Measurements from ENCODE around the gene HSPA1B.

- TF ChIP-seq CTCF (IDR thresholded peaks at IDR 0.05; ENCODE audit: poor library complexity, severe bottlenecking) (no peak), RAD21 (conservative IDR thresholded peaks at IDR 0.05) (no peak), EZH2 (IDR thresholded peaks at IDR 0.05; ENCODE audit: borderline replicate concordance, insufficient read depth, low read length, poor library complexity, severe bottlenecking) (no peak)
These were observed 43.6 kb downstream of the HSPA1B start for GRCh38 chr6:31871046-31871659.

Data from neural cell (in vitro differentiated cells).